Left cardiac atrium (tissue), 4 donors: ENCODE measurements around the gene OSER1. TPM values are rescaled to one million over a fixed set of nuclear protein-coding genes. Genes with fewer than 3 reads are reported as not detected.

ENCODE experiments used
- ATAC-seq, 2 donors: fragments of 200-7000 bp; cut with Tn5 transposase; one replicate each; pipeline ENCODE4 v1.9.1; 2020; ENCODE audit warnings: mild to moderate bottlenecking in 2 of 2, moderate library complexity in 2 of 2
- DNase-seq: peaks from one replicate; pipeline ENCODE4 v3.0.0-alpha.2; 2020
- intact Hi-C, 2 donors: fragments of 100-400 bp; cut with DNase I; formaldehyde crosslinking; loops; one replicate each; pipeline versions ENCODE4 v1.14.1 to v1.15.1; 2022 to 2023
- total RNA-seq, 2 donors: library from RNA; stranded (reverse); fragmentation: NEBNext Ultra II Directional; extraction: Animal tissue kit (Norgen Biotek cat#: 25700); gene quantifications; one replicate each; pipeline ENCODE4 v1.2.1, GENCODE V29; 2021
- donor health status: DM: no; HTN: yes; CAD: no.
- donor health status: DM: no; HTN: yes; CAD: no; lungs with severe emphysema.
- donor health status: DM: yes; HTN: yes; CAD: no.
- donor health status: Dilated cardiomyopathy.

Gene OSER1
- total RNA-seq, 2 donors from 2014 or later: 19.9 to 28.5 TPM

- DNase-seq: no peak
- ATAC-seq: peak; percentile 53 to 60
- intact Hi-C loops: no loop called here
Observed at GRCh38 chr20:44231193-44231592, 20.6 kb upstream of the OSER1 start.

DNA sequence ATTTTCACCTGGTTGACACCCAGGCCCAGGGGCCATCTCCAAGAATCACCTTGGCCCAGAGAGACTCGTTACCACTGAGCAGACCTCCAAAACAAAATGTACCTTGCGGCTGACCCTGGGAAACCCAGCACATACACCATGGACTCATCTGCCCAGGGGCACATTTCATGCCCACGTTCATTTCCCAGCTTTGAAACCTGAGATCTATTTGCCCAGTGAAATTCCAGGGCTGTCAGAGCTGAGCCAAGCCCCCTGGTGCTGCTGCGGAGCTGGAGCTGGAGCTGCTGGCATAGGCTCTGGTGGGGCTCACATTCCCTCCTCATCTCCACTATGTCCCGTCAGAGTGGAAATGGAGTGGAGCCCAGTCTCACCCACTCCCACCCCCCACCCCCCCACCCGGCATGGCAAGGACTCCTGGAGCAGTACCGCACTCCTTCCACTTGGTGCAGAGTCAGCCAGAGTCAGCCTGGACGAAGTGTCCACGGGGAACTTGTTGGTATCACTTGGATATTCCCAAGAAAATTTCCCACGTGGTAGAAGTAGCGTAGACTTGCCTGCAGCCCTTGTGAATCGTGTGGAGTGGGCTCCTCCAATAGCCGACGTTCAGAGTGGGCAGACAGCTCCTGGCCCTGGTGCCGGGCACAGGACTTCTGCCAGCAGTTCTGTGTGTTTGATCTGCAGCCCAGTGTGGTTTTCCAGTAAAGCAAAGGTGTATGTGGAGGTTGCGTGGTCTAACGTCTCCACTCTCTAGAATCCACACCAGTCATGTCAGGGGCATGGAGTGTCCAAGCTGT lies 18.1 kb upstream of the OSER1 start:
- peak; percentile 42 to 55 for ATAC-seq
- intact Hi-C loops: no loop called here
- no peak for DNase-seq

GRCh38 chr20:44224637-44225036 lies 14.1 kb upstream of the OSER1 start:
- no peak for DNase-seq
- ATAC-seq: no peak
- intact Hi-C loops: no loop called here

DNA sequence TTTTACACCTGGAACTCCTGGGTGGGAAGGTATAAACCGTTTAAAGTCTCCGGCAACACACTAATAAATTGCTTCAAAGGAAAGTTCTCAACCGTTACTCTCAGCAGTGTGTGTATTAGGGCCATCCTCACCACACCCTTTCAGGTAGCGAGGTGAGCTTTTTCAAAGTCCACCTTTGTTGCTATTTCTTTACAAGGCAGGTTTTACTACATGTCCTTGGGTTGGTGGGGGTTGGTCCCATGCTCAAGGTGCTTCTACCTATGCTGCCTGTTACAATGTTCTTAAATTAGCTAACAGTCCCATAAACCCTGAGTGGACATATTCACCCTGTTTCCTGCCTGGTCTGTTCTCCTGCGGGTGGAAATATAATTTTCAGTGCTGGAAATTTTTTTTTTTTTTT lies 13.2 kb upstream of the OSER1 start:
- ATAC-seq: no peak
- intact Hi-C loops: no loop called here
- DNase-seq: no peak

DNA sequence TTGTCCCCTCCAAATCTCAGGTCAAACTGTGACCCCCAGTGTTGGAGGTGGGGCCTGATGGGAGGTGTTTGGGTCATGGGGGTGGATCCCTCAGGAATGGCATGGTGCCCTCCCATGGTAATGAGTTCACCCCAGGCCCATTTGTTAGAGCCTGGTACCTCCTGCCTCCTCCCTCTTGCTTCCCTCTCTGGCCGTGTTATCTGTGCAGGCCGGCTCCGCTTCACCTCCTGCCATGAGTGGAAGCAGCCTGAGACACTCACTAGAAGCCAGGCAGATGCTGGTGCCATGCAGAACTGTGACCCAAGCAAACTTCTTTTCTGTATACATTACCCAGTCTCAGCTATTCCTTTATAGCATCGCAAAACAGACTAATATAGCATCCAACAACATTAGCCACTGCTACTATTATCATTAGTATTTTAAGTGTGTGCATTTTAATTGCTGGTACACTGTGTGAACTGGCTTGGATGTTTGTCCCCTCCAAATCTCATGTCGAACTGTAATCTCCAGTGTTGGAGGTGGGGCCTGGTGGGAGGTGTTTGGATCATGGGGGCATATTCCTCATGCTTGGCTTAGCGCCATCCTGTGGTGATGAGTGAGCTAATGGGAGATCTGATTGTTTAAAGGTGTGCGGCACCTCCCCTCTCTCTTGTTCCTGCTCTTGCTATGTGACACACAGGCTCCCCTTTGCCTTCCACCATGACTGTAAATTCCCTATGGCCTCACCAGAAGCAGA lies 12.2 kb upstream of the OSER1 start:
- DNase-seq (peak; percentile 34), ATAC-seq (peak; percentile 43 to 53)
- intact Hi-C loops: no loop called here

DNA sequence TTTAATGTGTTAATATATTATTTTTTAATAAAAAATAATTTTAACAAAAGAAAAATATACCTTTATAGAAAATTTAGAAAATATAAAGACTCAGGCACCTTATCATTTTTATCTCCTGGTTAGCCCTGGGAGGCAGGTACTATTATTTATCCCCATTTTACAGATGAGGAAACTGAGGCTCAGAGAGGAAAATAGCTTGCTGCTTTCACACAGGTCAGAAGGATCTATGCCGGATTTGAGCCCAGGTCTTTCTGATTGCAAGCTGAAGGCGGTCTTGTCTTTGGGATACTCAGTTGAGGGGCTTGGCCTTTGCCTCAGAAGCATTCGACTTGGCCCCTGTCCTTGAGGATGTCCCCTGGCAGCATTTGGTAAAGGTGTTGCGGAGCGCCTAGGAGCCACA lies 11.5 kb upstream of the OSER1 start:
- no peak for DNase-seq
- no peak for ATAC-seq
- intact Hi-C loops: no loop called here

DNA sequence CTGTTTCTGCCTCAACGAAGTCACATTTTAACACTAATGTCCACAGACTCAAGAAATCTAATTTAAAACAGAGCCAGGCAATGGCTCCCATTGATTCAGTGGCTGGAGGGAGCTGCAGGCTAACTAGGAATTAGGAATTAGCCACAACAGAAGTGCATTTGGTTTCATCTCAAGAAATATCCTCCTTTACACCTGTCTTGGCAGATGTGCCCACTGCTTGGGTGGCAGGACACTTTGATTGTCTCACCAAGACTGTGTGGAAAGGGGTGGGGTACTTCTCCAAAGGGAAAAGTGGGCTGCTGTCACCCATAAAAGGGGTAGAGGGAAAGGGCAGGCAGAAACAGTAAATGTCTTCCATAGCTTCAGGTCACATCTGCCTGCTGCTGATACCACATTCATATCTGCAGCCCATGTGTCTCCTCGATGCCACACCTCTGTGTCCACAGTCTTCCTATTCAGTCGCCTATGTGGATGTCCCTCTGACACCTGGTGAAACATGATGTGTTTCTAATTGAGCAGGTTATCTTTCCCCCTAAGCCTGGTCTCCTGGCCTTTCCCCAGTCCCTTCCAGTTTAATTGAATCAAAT lies 10.9 kb upstream of the OSER1 start:
- intact Hi-C loops: no loop called here
- ATAC-seq (no peak), DNase-seq (no peak)

GRCh38 chr20:44219791-44220190 lies 9.2 kb upstream of the OSER1 start:
- DNase-seq (no peak), ATAC-seq (no peak)
- intact Hi-C loops: loop anchor here (5.0 to 10.0 kb wide), 5 partner anchors 93 to 515 kb away; partner anchors contain the start of genes FITM2 (in 1 of the 2) and TTPAL (in 1 of the 2)

- DNase-seq: no peak
- intact Hi-C loops: loop anchor here (5.0 to 10.0 kb wide), 5 partner anchors 93 to 516 kb away; partner anchors contain the start of genes FITM2 (in 1 of the 2) and TTPAL (in 1 of the 2)
Observed at GRCh38 chr20:44219170-44219730, 8.7 kb upstream of the OSER1 start.

DNA sequence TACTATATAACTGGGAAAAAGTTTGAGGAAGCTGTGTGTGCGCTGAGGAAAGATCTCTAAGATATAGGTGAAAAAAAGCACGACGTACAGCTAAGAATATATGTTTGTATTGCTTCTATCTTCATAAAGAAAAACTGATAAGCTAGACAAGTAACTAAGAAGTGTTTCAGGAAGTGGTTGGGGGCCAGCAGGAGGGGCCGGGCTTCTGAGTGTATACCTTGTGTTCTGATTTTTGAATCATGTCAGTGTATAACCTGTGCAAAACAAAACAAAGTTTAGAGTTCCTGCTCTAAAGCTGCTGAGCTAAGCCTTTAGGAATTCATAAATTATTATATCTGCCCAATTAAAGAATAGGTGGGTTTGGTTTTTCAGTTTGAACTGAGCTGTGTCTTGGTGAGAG lies 7.9 kb upstream of the OSER1 start:
- DNase-seq (no peak), ATAC-seq (no peak)
- intact Hi-C loops: loop anchor here (5.0 to 10.0 kb wide), 5 partner anchors 94 to 516 kb away; partner anchors contain the start of genes FITM2 (in 1 of the 2) and TTPAL (in 1 of the 2)

More at GRCh38 chr20:44219170-44219730, 8.7 kb upstream of the OSER1 start:
- no peak for ATAC-seq

DNA sequence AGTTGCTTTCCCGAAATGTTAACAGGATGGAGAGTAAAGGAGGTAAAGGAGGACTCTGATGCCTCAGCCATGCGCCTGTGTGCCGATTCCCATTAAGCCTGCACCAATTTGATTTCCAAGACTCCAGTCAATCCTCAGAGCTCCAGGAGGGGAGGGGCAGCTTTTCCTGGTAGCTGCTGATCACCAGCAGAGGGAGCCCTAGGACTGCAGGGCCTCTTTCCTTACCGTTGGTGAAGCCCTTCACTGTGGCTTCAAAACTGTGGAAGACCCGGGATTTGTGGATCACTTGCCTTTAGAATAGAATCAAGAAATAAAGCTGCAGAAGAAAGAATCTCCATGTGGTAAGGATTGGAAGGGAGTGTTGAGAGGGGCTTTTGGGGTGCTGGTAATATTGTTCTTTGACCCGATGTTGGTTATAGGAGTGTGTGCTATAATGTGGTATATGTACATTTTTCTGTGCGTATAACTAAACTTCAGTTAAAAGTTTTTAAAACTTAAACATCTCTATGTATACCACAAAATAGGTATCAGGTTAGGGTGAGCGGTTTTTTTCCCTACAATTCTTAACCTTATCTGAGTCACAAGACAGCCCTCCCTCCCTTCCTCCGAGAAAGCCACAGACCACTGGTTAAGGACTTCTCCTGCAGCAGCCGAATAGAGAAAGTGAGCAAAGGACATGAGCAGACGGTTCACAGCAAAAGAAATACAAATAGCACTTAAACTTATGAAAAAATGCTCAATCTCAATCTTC lies 6.9 kb upstream of the OSER1 start:
- peak; percentile 71 for DNase-seq
- ATAC-seq: peak; percentile 68 to 77
- intact Hi-C loops: loop anchor here (1.0 to 10.0 kb wide), 7 partner anchors 94 to 517 kb away; partner anchors contain the start of genes FITM2 (in 2 of the 2) and TTPAL (in 1 of the 2)

DNA sequence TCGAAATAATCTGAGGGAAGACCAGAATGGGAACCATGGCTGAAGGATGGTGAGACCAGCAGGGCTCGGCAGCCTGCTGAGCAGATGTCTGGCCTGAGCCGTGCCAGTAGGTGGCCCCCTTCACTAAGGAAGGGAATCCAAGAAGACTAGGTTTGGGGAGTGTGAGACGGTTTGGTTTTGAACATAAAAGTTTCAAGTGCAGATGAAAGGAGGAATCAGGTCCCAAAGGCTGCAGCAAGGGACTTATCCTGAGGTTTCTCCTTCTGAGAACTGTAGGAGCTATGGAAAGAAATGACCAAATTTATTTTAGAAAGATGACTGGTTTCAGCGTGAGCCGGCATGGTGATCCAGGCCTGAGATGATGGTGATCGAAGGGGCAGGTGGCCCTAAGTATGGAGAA lies 4.6 kb upstream of the OSER1 start:
- ATAC-seq (peak in 1 of 2 donors; percentile 21), DNase-seq (peak; percentile 67)
- intact Hi-C loops: loop anchor here (5.0 to 10.0 kb wide), 5 partner anchors 97 to 520 kb away; partner anchors contain the start of genes FITM2 (in 1 of the 2) and TTPAL (in 1 of the 2)

DNA sequence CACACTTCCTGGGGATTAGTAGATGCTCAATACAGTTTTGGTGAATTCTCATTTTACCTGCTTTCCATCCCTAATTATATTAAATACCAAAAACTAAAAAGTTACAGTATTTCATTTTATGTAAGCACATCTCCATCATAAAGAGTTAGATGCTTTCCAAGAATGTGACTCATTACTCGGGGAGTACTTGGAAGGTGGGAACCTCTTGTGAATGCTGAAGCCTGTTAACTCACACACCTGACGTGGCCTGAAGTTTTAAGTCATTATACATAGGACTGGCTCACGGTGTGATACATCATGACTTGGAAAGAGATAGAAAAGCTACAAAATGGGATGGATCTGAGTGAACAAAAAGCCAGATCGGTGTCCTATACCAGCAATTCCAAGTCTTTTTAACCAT lies 2.2 kb upstream of the OSER1 start:
- no peak for ATAC-seq
- DNase-seq: no peak
- intact Hi-C loops: loop anchor here (10.0 kb wide), 2 partner anchors 262 to 522 kb away; partner anchors contain the start of gene TTPAL (in 1 of the 2)

GRCh38 chr20:44211177-44212039 lies 837 bp upstream of the OSER1 start:
- ATAC-seq: no peak
- intact Hi-C loops: loop anchor here (10.0 kb wide), 2 partner anchors 263 to 523 kb away; partner anchors contain the start of gene TTPAL (in 1 of the 2)

GRCh38 chr20:44209686-44210405 lies 725 bp downstream of the OSER1 start:
- intact Hi-C loops: loop anchor here (10.0 kb wide), 2 partner anchors 265 to 525 kb away; partner anchors contain the start of gene TTPAL (in 1 of the 2)
- peak; percentile 10 for ATAC-seq
- DNase-seq: peak; percentile 37

More at GRCh38 chr20:44211177-44212039, 837 bp upstream of the OSER1 start:
- no peak for DNase-seq

- intact Hi-C loops: no loop called here
- DNase-seq: no peak
- no peak for ATAC-seq
Observed at GRCh38 chr20:44208770-44209169, 1.8 kb downstream of the OSER1 start.

DNA sequence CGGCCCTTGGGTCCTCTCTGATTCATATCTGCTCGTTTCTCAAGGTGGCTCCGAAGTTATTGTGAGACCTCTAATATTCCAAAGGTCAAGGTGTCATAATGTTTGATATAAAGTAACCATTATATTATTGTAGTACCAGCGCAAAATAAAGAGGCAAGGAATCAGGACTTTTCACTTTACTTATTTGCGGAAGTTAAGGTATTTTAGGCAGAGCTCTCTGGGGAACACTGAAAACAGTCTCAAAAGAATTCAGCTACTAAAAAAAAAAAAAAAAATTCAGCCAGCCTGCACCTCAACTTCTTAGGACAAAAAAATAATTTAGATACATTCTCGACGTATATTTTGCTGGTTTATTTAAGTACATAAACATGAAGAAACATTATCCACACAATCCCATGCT lies 2.4 kb downstream of the OSER1 start:
- ATAC-seq (no peak), DNase-seq (no peak)
- intact Hi-C loops: no loop called here
